Fibroblast of lung (primary cell): ENCODE data around the gene TMEM266. TPM values are rescaled to one million over a fixed set of nuclear protein-coding genes. Genes with fewer than 3 reads are reported as not detected.

Experiments used
- DNase-seq, 2 donors: peaks; one replicate each; pipeline versions ENCODE4 v3.0.0 to v3.0.0-alpha.2; 2010; ENCODE audit warnings: low read depth in 2 of 2
- H2AFZ ChIP-seq: 2 replicates; pipeline ENCODE4 v1.5.1; 2012; ENCODE audit warnings: low read length, control low read depth, inconsistent platforms
- H3K27ac ChIP-seq: 2 replicates; pipeline ENCODE4 v1.5.1; 2011; ENCODE audit warnings: low read length, control low read depth; ENCODE audit not compliant: insufficient read depth
- H3K27me3 ChIP-seq: 2 replicates; pipeline ENCODE4 v1.5.1; 2011; ENCODE audit warnings: mild to moderate bottlenecking, low read length; ENCODE audit not compliant: control insufficient read depth, insufficient read depth
- H3K36me3 ChIP-seq: 2 replicates; pipeline ENCODE4 v1.5.1; 2011; ENCODE audit warnings: low read length; ENCODE audit not compliant: control insufficient read depth, insufficient read depth
- H3K4me1 ChIP-seq: 2 replicates; pipeline ENCODE4 v1.5.1; 2011; ENCODE audit warnings: low read length; ENCODE audit not compliant: control insufficient read depth, insufficient read depth; ENCODE audit errors: extremely low read depth
- H3K4me2 ChIP-seq: 2 replicates; pipeline ENCODE4 v1.5.1; 2011; ENCODE audit warnings: low read length, control low read depth; ENCODE audit not compliant: insufficient read depth; ENCODE audit errors: extremely low read depth
- H3K4me3 ChIP-seq, 4 experiments: fragments of 200-600 bp in 1 of 4; sonication (generic) in 1 of 4; replicated peaks in 1 of 4; 2 replicates each; pipeline ENCODE4 v1.5.1; 2011 to 2016; ENCODE audit warnings: low read length in 4 of 4, low read depth in 3 of 4, mild to moderate bottlenecking in 3 of 4, control low read depth in 2 of 4, inconsistent platforms in 1 of 4, mixed read lengths in 1 of 4; ENCODE audit not compliant: insufficient read depth in 1 of 4; ENCODE audit errors: control extremely low read depth in 1 of 4
- H3K79me2 ChIP-seq: 2 replicates; pipeline ENCODE4 v1.5.1; 2012; ENCODE audit warnings: mild to moderate bottlenecking, low read length, inconsistent platforms; ENCODE audit not compliant: control insufficient read depth, insufficient read depth
- H3K9ac ChIP-seq: 2 replicates; pipeline ENCODE4 v1.5.1; 2011; ENCODE audit warnings: mild to moderate bottlenecking, low read length, control low read depth; ENCODE audit not compliant: insufficient read depth
- H3K9me3 ChIP-seq: 2 replicates; pipeline ENCODE4 v1.5.1; 2012; ENCODE audit warnings: low read depth, low read length; ENCODE audit not compliant: control insufficient read depth, insufficient read depth
- H4K20me1 ChIP-seq: 2 replicates; pipeline ENCODE4 v1.5.1; 2011; ENCODE audit warnings: low read length; ENCODE audit not compliant: control insufficient read depth, insufficient read depth; ENCODE audit errors: extremely low read depth
- EZH2 ChIP-seq: IDR thresholded peaks from 2 replicates; pipeline ENCODE4 v1.5.1; 2012; ENCODE audit warnings: low read length, control low read depth, mild to moderate bottlenecking; ENCODE audit errors: missing control alignments
- polyA plus RNA-seq, 2 donors: library from polyadenylated mRNA; depleted of rRNA in 1 of 2; stranded (reverse) in 1 of 2; unstranded in 1 of 2; fragments of >200 nt; gene quantifications; 2 replicates each; pipeline ENCODE4 v1.2.1, GENCODE V29; 2011 to 2012; ENCODE audit warnings: missing spikeins in 1 of 2
- total RNA-seq: library from RNA; depleted of rRNA; stranded (reverse); fragments of >200 nt; gene quantifications from 2 replicates; pipeline ENCODE4 v1.2.1, GENCODE V29; 2014
- TF ChIP-seq, protein P1 (sequence below), 2 donors: IDR thresholded peaks in 1 of 2; conservative IDR thresholded peaks in 1 of 2; 1 replicate in 1 of 2; 2 replicates in 1 of 2; pipeline ENCODE4 v1.5.1; 2011 to 2012; ENCODE audit warnings: low read length in 2 of 2, control low read depth in 1 of 2, inconsistent platforms in 1 of 2, low read depth in 1 of 2, mild to moderate bottlenecking in 1 of 2

Gene TMEM266
- total and polyA plus RNA-seq, 2 donors (not counting 1 experiment from before 2014, with no cell fraction given) = 0.09 to 0.33 TPM

DNA sequence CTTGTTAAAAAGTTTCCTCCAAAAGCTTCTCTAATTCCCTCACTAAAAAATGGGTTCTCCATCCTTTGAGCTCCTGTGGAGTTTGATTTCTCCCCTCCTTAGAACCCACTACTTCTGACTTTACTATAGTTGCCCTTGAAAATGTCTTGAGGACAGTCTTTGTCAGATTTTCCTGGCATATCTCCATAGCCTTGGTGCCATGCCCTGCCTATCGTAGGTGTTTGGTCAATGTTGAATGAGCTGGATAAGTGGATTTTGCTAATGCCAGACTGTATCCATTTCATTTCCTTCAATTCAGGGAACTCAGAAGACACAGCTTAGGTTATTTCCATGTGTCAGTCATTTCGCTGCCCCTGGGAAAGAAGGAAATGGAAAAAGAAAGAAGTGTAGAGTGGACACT is 40.6 kb downstream of the TMEM266 start:
- no peak for DNase-seq
- Histone ChIP-seq H3K79me2 (no peaks in the 10 kb centered on the region), H3K36me3 (no peaks in the 10 kb centered on the region), H3K4me1 (no peaks in the 10 kb centered on the region), H3K9me3 (no peaks in the 10 kb centered on the region), H4K20me1 (no peaks in the 10 kb centered on the region), H3K27ac (no peak overlapping the region), H3K4me2 (no peak overlapping the region), H3K27me3 (peaks cover 3% of the 10 kb centered on the region), H3K4me3 (no peak overlapping the region), H3K9ac (no peak overlapping the region), H2AFZ (no peak overlapping the region)
- TF ChIP-seq EZH2 = no peak
- TF ChIP-seq, protein P1, sequence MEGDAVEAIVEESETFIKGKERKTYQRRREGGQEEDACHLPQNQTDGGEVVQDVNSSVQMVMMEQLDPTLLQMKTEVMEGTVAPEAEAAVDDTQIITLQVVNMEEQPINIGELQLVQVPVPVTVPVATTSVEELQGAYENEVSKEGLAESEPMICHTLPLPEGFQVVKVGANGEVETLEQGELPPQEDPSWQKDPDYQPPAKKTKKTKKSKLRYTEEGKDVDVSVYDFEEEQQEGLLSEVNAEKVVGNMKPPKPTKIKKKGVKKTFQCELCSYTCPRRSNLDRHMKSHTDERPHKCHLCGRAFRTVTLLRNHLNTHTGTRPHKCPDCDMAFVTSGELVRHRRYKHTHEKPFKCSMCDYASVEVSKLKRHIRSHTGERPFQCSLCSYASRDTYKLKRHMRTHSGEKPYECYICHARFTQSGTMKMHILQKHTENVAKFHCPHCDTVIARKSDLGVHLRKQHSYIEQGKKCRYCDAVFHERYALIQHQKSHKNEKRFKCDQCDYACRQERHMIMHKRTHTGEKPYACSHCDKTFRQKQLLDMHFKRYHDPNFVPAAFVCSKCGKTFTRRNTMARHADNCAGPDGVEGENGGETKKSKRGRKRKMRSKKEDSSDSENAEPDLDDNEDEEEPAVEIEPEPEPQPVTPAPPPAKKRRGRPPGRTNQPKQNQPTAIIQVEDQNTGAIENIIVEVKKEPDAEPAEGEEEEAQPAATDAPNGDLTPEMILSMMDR (conservative IDR thresholded peaks at IDR 0.05 in 1 of 2, IDR thresholded peaks at IDR 0.05 in 1 of 2; ENCODE audit: low read depth in 1 of 2, low read length in 2 of 2) = no peak

GRCh38 chr15:76101655-76102054 is 41.9 kb downstream of the TMEM266 start:
- no peaks in the 10 kb centered on the region for H3K4me1 ChIP-seq
- H3K9ac ChIP-seq = no peak overlapping the region
- no peaks in the 10 kb centered on the region for H4K20me1 ChIP-seq
- no peak overlapping the region for H3K4me3 ChIP-seq
- H3K79me2 ChIP-seq = no peaks in the 10 kb centered on the region
- H2AFZ ChIP-seq = no peak overlapping the region
- H3K4me2 ChIP-seq = no peak overlapping the region
- no peak for DNase-seq
- TF ChIP-seq, protein P1 (conservative IDR thresholded peaks at IDR 0.05 in 1 of 2, IDR thresholded peaks at IDR 0.05 in 1 of 2; ENCODE audit: low read depth in 1 of 2, low read length in 2 of 2) = no peak
- no peak for TF ChIP-seq EZH2
- peaks cover 3% of the 10 kb centered on the region for H3K27me3 ChIP-seq
- no peak overlapping the region for H3K27ac ChIP-seq
- no peaks in the 10 kb centered on the region for H3K36me3 ChIP-seq
- H3K9me3 ChIP-seq = no peaks in the 10 kb centered on the region

- Histone ChIP-seq H3K4me3 (no peak overlapping the region), H3K4me2 (no peak overlapping the region), H3K27me3 (no peaks in the 10 kb centered on the region), H3K9me3 (no peaks in the 10 kb centered on the region), H3K9ac (no peak overlapping the region), H3K4me1 (no peaks in the 10 kb centered on the region), H3K36me3 (no peaks in the 10 kb centered on the region), H4K20me1 (no peaks in the 10 kb centered on the region), H3K79me2 (no peaks in the 10 kb centered on the region), H3K27ac (no peak overlapping the region), H2AFZ (no peak overlapping the region)
- TF ChIP-seq, protein P1 (conservative IDR thresholded peaks at IDR 0.05 in 1 of 2, IDR thresholded peaks at IDR 0.05 in 1 of 2; ENCODE audit: low read depth in 1 of 2, low read length in 2 of 2) = no peak
- TF ChIP-seq EZH2 = no peak
- DNase-seq = no peak
Measured at GRCh38 chr15:76105391-76105790, 45.6 kb downstream of the TMEM266 start.
